ENCODE data around the gene MZF1. TPM values are rescaled to one million over a fixed set of nuclear protein-coding genes. Genes with fewer than 3 reads are reported as not detected.
"Not testable (repeated sequence)": the region's sequence is repeated elsewhere in the genome, so short reads cannot be mapped to it uniquely, and the experiment has no call there.

The MZF1 gene
- total RNA-seq (10.3 TPM), polyA plus RNA-seq (ENCODE audit: insufficient read depth in 1 of 8, insufficient read length in 8 of 8, low replicate concordance in 1 of 8) (10 to 100 TPM in 7 of 8 donors, 1 to 10 TPM in 1; 8.1 to 21.4 (median 17.4) TPM)
- long read RNA-seq, donor 1, transcript MZF1-207 (1 exons, 2,683 nt): major isoform, 14 of 22 reads
- long read RNA-seq, donor 1, partial matches to known transcripts: 8 of 22 reads
- long read RNA-seq, donor 1, other reads (novel, unspliced or antisense): 0 of 22 reads
- long read RNA-seq, donor 2, partial matches to known transcripts: 0 of 3 reads
- long read RNA-seq, donor 2, other reads (novel, unspliced or antisense): 0 of 3 reads
- long read RNA-seq, donor 3, transcript MZF1-207 (1 exons, 2,683 nt): major isoform, 14 of 15 reads
- long read RNA-seq, donor 3, partial matches to known transcripts: 0 of 15 reads
- long read RNA-seq, donor 3, other reads (novel, unspliced or antisense): 0 of 15 reads
- long read RNA-seq, donor 4, transcript MZF1-207 (1 exons, 2,683 nt): major isoform, 14 of 21 reads
- long read RNA-seq, donor 4, partial matches to known transcripts: 6 of 21 reads
- long read RNA-seq, donor 4, other reads (novel, unspliced or antisense): 0 of 21 reads
- long read RNA-seq, donor 5, transcript MZF1-207 (1 exons, 2,683 nt): major isoform, 15 of 18 reads
- long read RNA-seq, donor 5, partial matches to known transcripts: 0 of 18 reads
- long read RNA-seq, donor 5, other reads (novel, unspliced or antisense): 0 of 18 reads
- long read RNA-seq, donor 6, transcript MZF1-207 (1 exons, 2,683 nt): major isoform, 29 of 29 reads
- long read RNA-seq, donor 6, partial matches to known transcripts: 0 of 29 reads
- long read RNA-seq, donor 6, other reads (novel, unspliced or antisense): 0 of 29 reads
- long read RNA-seq, donor 7, transcript MZF1-207 (1 exons, 2,683 nt): major isoform, 7 of 16 reads
- long read RNA-seq, donor 7, partial matches to known transcripts: 7 of 16 reads
- long read RNA-seq, donor 7, other reads (novel, unspliced or antisense): 0 of 16 reads
- long read RNA-seq, donor 8, transcript MZF1-207 (1 exons, 2,683 nt): major isoform, 13 of 13 reads
- long read RNA-seq, donor 8, partial matches to known transcripts: 0 of 13 reads
- long read RNA-seq, donor 8, other reads (novel, unspliced or antisense): 0 of 13 reads
- long read RNA-seq, donor 9, transcript MZF1-207 (1 exons, 2,683 nt): major isoform, 10 of 30 reads
- long read RNA-seq, donor 9, partial matches to known transcripts: 20 of 30 reads
- long read RNA-seq, donor 9, other reads (novel, unspliced or antisense): 0 of 30 reads
- long read RNA-seq, donor 10, transcript MZF1-207 (1 exons, 2,683 nt): major isoform, 26 of 53 reads
- long read RNA-seq, donor 10, partial matches to known transcripts: 15 of 53 reads
- long read RNA-seq, donor 10, other reads (novel, unspliced or antisense): 12 of 53 reads
- long read RNA-seq, donor 11, transcript MZF1-207 (1 exons, 2,683 nt): major isoform, 20 of 20 reads
- long read RNA-seq, donor 11, partial matches to known transcripts: 0 of 20 reads
- long read RNA-seq, donor 11, other reads (novel, unspliced or antisense): 0 of 20 reads

DNA sequence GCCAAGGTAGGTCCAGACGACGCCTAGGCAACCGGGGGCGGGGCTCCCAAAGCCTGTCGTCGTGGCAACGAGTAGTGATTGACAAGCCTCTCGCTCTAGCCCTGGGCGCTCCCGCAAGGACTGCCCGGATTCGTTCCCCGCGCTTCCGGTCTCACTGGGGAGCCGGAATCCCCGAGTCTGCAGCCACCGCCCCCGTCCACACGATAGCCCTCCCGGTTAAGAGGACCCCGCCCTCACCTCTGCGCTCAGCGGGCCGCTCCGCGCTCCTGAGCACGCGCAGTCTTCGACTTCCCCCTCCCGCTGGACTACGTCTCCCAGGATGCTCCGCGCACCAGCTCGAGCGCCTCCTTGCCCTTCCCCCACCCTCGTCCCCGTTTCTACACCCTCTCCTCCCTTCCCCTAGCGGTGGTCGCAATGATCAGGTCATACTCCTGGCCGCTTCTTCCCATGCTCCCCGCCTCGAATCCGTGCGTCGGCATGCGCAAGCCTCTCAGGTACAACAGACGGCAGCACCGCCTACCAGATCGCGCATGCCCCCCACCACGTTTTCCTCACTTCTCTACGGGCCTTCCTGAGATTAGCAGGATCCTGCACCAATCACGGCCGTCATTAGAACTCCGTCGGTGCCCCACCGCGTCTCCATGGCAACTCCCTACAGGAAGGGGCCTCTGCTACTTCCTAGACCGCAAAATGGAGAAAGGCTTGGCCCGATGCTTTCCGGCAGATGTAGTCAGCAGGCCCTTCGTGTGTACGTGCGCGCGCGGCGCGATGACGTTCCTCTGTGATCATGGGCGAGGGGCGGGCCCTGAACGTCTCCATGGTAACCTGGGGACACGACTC is at the start of gene MZF1:
Gene MZF1 (minus strand): TSS at position 518 of the 840 bp plus-strand sequence. CDS start 1,946 bp downstream, outside the sequence.
- Histone ChIP-seq H3K27ac (ENCODE audit: low read length) (peak within 1 kb of the TSS; percentile 100), H3K4me1 (ENCODE audit: control insufficient read depth, insufficient read depth, low read length) (peaks cover 27% of the 10 kb centered on the region), H3K36me3 (ENCODE audit: control insufficient read depth, insufficient read depth, low read length) (peaks cover 35% of the 10 kb centered on the region), H3K9me3 (replicated peaks; ENCODE audit: control insufficient read depth, low read depth, low read length) (no peaks in the 10 kb centered on the region), H3K4me3 (ENCODE audit: low read length) (peak within 1 kb of the TSS; percentile 68), H3K27me3 (ENCODE audit: control insufficient read depth, insufficient read depth, low read length) (no peaks in the 10 kb centered on the region)
- DNase-seq: peak; percentile 100
- WGBS (ENCODE audit: insufficient coverage): under 1% methylated on average over 74 of the region's 75 CpGs

- no CpG with 5 or more reads among the region's 28 CpGs for WGBS (ENCODE audit: insufficient coverage)
- H3K9me3 ChIP-seq (replicated peaks; ENCODE audit: control insufficient read depth, low read depth, low read length); DNase-seq; H3K27me3 ChIP-seq (ENCODE audit: control insufficient read depth, insufficient read depth, low read length); H3K4me1 ChIP-seq (ENCODE audit: control insufficient read depth, insufficient read depth, low read length); H3K4me3 ChIP-seq (ENCODE audit: low read length); H3K36me3 ChIP-seq (ENCODE audit: control insufficient read depth, insufficient read depth, low read length); H3K27ac ChIP-seq (ENCODE audit: low read length): not testable (repeated sequence)
Measured at GRCh38 chr19:58607213-58607612, 34.1 kb upstream of the MZF1 start.

DNA sequence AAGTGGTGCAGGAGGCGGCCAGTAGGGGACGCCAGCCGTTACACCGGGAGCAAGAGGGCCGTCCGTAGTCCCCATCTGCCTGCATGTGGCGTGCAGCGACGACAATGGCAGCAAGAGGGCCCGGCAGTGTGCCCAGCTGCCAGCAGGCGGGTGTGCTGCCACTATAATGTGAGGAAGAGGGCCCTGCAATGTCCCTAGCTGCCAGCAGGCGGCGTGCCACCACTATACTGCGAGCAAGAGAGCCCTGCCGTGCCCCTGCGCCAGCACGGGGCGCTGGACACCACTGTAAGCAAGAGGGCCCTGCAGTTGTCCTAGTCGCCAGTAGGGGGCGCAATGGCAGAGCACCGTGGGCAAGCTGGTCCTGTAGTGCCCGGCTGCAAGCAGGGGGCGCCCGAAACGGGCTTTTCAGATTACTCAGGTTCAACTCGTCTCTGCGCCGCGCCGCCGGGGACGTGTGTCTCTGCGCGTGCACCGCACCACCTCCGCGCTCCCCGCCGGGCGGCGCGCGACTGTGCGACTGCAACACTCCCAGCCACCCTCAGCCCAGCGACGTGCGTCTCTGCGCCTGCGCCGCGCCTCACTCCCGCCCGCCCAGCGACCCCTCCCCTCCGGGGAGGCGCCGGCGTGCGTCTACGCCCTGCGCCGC is 33.2 kb upstream of the MZF1 start:
- H3K9me3 ChIP-seq (replicated peaks; ENCODE audit: control insufficient read depth, low read depth, low read length); H3K4me1 ChIP-seq (ENCODE audit: control insufficient read depth, insufficient read depth, low read length); H3K36me3 ChIP-seq (ENCODE audit: control insufficient read depth, insufficient read depth, low read length); DNase-seq; H3K27ac ChIP-seq (ENCODE audit: low read length); H3K4me3 ChIP-seq (ENCODE audit: low read length); H3K27me3 ChIP-seq (ENCODE audit: control insufficient read depth, insufficient read depth, low read length): not testable (repeated sequence)
- WGBS (ENCODE audit: insufficient coverage): 88% methylated on average over 14 of the region's 62 CpGs

DNA sequence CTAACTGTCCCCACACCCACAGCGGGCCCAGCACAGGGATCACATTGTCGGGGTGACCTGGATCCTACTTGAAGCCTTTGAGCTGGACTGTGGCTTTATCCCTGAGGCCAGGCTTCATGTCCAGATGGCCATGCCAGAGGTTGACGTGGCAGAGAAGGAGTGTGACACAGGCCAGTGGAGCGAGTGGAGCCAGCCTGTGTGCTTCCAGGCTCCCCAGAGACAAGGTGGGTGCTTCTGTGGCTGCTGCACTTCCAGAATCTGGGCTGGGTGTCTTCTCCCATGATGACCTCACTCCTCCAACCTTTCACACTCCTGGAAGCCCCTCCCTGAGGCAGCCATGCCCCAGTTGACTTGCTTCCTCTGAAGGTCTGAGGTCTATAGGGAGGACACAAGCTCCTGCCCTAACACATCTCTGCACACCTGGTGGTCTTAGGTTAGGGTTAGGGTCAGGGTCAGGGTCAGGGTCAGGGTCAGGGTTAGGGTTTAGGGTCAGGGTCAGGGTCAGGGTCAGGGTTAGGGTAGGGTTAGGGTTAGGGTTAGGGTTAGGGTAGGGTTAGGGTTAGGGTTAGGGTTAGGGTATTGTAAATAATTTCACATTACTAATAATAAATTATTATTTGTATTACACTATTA is 13.1 kb upstream of the MZF1 start:
- H3K4me3 ChIP-seq (ENCODE audit: low read length): no peak overlapping the region
- DNase-seq: no peak
- H3K27ac ChIP-seq (ENCODE audit: low read length): no peak overlapping the region
- no peaks in the 10 kb centered on the region for H3K27me3 ChIP-seq (ENCODE audit: control insufficient read depth, insufficient read depth, low read length)
- WGBS (ENCODE audit: insufficient coverage): 84% methylated on average over 3 of the region's 4 CpGs
- H3K4me1 ChIP-seq (ENCODE audit: control insufficient read depth, insufficient read depth, low read length): peaks cover 2% of the 10 kb centered on the region
- peaks cover 28% of the 10 kb centered on the region for H3K36me3 ChIP-seq (ENCODE audit: control insufficient read depth, insufficient read depth, low read length)
- no peaks in the 10 kb centered on the region for H3K9me3 ChIP-seq (replicated peaks; ENCODE audit: control insufficient read depth, low read depth, low read length)

GRCh38 chr19:58585442-58586132 is 12.5 kb upstream of the MZF1 start:
- DNase-seq: no peak
- H3K4me3 ChIP-seq (ENCODE audit: low read length): no peak overlapping the region
- no peak overlapping the region for H3K27ac ChIP-seq (ENCODE audit: low read length)
- H3K27me3 ChIP-seq (ENCODE audit: control insufficient read depth, insufficient read depth, low read length): no peaks in the 10 kb centered on the region
- no peaks in the 10 kb centered on the region for H3K9me3 ChIP-seq (replicated peaks; ENCODE audit: control insufficient read depth, low read depth, low read length)
- peaks cover 7% of the 10 kb centered on the region for H3K4me1 ChIP-seq (ENCODE audit: control insufficient read depth, insufficient read depth, low read length)
- H3K36me3 ChIP-seq (ENCODE audit: control insufficient read depth, insufficient read depth, low read length): peaks cover 28% of the 10 kb centered on the region
- WGBS (ENCODE audit: insufficient coverage): 71% methylated on average over 4 of the region's 6 CpGs

GRCh38 chr19:58584498-58585441 is 11.6 kb upstream of the MZF1 start:
- Histone ChIP-seq H3K4me3 (ENCODE audit: low read length) (no peak overlapping the region), H3K36me3 (ENCODE audit: control insufficient read depth, insufficient read depth, low read length) (peaks cover 28% of the 10 kb centered on the region), H3K27me3 (ENCODE audit: control insufficient read depth, insufficient read depth, low read length) (no peaks in the 10 kb centered on the region), H3K27ac (ENCODE audit: low read length) (no peak overlapping the region), H3K4me1 (ENCODE audit: control insufficient read depth, insufficient read depth, low read length) (peaks cover 7% of the 10 kb centered on the region), H3K9me3 (replicated peaks; ENCODE audit: control insufficient read depth, low read depth, low read length) (no peaks in the 10 kb centered on the region)
- no peak for DNase-seq
- WGBS (ENCODE audit: insufficient coverage): 94% methylated on average over 2 of the region's 9 CpGs

DNA sequence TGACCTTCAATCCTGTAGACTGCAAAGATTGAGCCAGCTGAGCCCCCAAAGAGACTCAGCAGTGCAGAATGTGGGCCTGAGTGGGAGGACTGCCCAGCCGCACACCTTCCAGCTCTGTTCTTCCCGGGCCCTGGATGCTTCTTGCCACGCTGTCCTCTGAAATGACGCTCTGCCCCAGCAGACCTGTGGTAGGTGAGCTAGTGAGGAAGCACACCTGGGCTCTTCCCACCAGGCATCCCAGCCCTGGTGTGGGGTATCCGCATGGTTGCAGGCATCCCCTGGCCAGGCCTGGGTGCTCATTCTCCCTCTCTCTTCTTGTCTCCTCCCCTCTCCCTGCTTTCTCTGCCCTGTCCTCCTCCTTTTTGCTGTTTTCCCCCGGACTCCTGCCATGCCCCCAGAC is 9.8 kb upstream of the MZF1 start:
- H3K4me3 ChIP-seq (ENCODE audit: low read length): no peak overlapping the region
- H3K9me3 ChIP-seq (replicated peaks; ENCODE audit: control insufficient read depth, low read depth, low read length): no peaks in the 10 kb centered on the region
- peaks cover 33% of the 10 kb centered on the region for H3K36me3 ChIP-seq (ENCODE audit: control insufficient read depth, insufficient read depth, low read length)
- H3K4me1 ChIP-seq (ENCODE audit: control insufficient read depth, insufficient read depth, low read length): peaks cover 7% of the 10 kb centered on the region
- 97% methylated on average over 5 of the region's 6 CpGs for WGBS (ENCODE audit: insufficient coverage)
- DNase-seq: no peak
- no peaks in the 10 kb centered on the region for H3K27me3 ChIP-seq (ENCODE audit: control insufficient read depth, insufficient read depth, low read length)
- no peak overlapping the region for H3K27ac ChIP-seq (ENCODE audit: low read length)

Data from muscle of leg (tissue), 16 donors.